ENCODE results near the gene AKR1C3.
"Not testable (repeated sequence)": the region's sequence is repeated elsewhere in the genome, so short reads cannot be mapped to it uniquely, and the experiment has no call there.

Gene AKR1C3

GRCh38 chr10:5088703-5089261, 5.4 kb upstream of the AKR1C3 start:
- Histone ChIP-seq H3K27me3 (replicated peaks; ENCODE audit: control insufficient read depth, insufficient read depth, low read length, poor library complexity, severe bottlenecking) (no peaks in the 10 kb centered on the region), H3K9me3 (ENCODE audit: control insufficient read depth, low read length) (no peaks in the 10 kb centered on the region), H3K36me3 (ENCODE audit: control insufficient read depth, insufficient read depth, low read length) (no peaks in the 10 kb centered on the region), H3K27ac (ENCODE audit: insufficient read depth, low read length, poor library complexity, severe bottlenecking) (no peak overlapping the region), H3K4me3 (ENCODE audit: insufficient read depth, low read depth, low read length, poor library complexity, severe bottlenecking) (no peak overlapping the region), H3K4me1 (ENCODE audit: control insufficient read depth, insufficient read depth, low read length, poor library complexity, severe bottlenecking) (no peaks in the 10 kb centered on the region)
- no peak for DNase-seq

DNA sequence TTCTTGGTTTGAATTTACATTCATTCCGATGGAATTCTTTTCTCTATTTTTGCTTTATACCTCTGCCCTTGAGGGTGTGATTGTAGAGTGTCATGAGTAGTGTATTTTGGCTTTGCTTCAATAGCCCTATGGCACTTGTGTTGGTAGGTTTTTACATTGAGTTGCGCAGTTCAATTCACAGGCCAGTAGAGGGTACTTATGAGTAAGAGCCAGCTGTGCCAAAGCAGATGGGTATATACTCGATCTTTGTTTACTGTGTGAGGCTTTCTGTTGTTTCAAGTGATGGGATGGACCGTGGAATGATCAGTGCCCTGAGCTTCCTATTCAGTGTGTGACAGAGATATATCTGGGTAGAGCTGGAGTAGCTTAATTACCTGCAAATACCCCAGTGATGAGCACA, 4.3 kb upstream of the AKR1C3 start:
- no peaks in the 10 kb centered on the region for H3K4me1 ChIP-seq (ENCODE audit: control insufficient read depth, insufficient read depth, low read length, poor library complexity, severe bottlenecking)
- H3K9me3 ChIP-seq (ENCODE audit: control insufficient read depth, low read length), result no peaks in the 10 kb centered on the region
- no peak for DNase-seq

GRCh38 chr10:5090551-5090950, 3.7 kb upstream of the AKR1C3 start:
- no peak for DNase-seq
- no peak overlapping the region for H3K27ac ChIP-seq (ENCODE audit: insufficient read depth, low read length, poor library complexity, severe bottlenecking)
- H3K4me3 ChIP-seq (ENCODE audit: insufficient read depth, low read depth, low read length, poor library complexity, severe bottlenecking), result no peak overlapping the region
- H3K27me3 ChIP-seq (replicated peaks; ENCODE audit: control insufficient read depth, insufficient read depth, low read length, poor library complexity, severe bottlenecking), result no peaks in the 10 kb centered on the region
- no peaks in the 10 kb centered on the region for H3K36me3 ChIP-seq (ENCODE audit: control insufficient read depth, insufficient read depth, low read length)
- H3K9me3 ChIP-seq (ENCODE audit: control insufficient read depth, low read length), result no peaks in the 10 kb centered on the region
- no peaks in the 10 kb centered on the region for H3K4me1 ChIP-seq (ENCODE audit: control insufficient read depth, insufficient read depth, low read length, poor library complexity, severe bottlenecking)

More for the DNA sequence above, 4.3 kb upstream of the AKR1C3 start:
- H3K27me3 ChIP-seq (replicated peaks; ENCODE audit: control insufficient read depth, insufficient read depth, low read length, poor library complexity, severe bottlenecking), result no peaks in the 10 kb centered on the region
- no peaks in the 10 kb centered on the region for H3K36me3 ChIP-seq (ENCODE audit: control insufficient read depth, insufficient read depth, low read length)
- H3K27ac ChIP-seq (ENCODE audit: insufficient read depth, low read length, poor library complexity, severe bottlenecking), result no peak overlapping the region
- no peak overlapping the region for H3K4me3 ChIP-seq (ENCODE audit: insufficient read depth, low read depth, low read length, poor library complexity, severe bottlenecking)

DNA sequence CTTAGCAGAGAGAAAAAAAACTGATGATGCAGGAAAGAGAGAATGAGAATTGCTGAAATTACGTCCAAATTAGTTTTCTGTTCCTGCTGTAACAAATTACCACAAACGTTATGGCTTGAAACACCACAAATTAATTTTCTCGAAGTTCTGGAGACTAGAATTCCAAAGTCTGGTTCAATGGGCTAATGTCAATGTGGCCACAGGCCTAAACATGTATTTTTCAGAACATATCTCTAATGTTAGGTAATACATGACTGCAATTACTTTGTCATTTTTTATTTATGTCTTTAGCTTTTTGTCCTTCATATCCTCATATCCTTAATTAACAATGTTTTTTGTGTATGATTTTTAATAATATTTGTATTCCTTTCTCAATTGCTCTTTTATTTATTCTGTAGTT, 3.0 kb upstream of the AKR1C3 start:
- no peak overlapping the region for H3K4me3 ChIP-seq (ENCODE audit: insufficient read depth, low read depth, low read length, poor library complexity, severe bottlenecking)
- no peaks in the 10 kb centered on the region for H3K27me3 ChIP-seq (replicated peaks; ENCODE audit: control insufficient read depth, insufficient read depth, low read length, poor library complexity, severe bottlenecking)
- no peak overlapping the region for H3K27ac ChIP-seq (ENCODE audit: insufficient read depth, low read length, poor library complexity, severe bottlenecking)
- no peaks in the 10 kb centered on the region for H3K9me3 ChIP-seq (ENCODE audit: control insufficient read depth, low read length)
- no peak for DNase-seq
- no peaks in the 10 kb centered on the region for H3K4me1 ChIP-seq (ENCODE audit: control insufficient read depth, insufficient read depth, low read length, poor library complexity, severe bottlenecking)
- H3K36me3 ChIP-seq (ENCODE audit: control insufficient read depth, insufficient read depth, low read length), result no peaks in the 10 kb centered on the region

DNA sequence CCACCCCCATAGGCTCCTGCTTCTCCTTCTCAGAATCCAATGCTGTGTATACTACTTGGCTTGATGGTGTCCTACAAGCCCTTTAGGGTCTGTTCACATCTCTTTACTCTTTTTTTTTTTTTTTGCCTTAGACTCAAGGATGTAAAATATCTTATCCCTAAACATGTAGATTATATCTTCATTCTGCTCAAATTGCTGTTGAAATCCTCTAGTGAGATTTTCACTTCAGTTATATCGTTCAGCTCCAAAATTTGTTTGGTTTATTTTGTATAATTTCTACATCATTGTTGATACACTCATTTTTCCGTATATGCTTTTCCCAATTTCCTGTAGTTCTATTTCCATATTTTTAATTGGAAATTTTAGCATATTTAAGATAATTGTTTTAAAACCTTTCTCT, 1.8 kb upstream of the AKR1C3 start:
- Histone ChIP-seq H3K9me3 (ENCODE audit: control insufficient read depth, low read length) (no peaks in the 10 kb centered on the region), H3K36me3 (ENCODE audit: control insufficient read depth, insufficient read depth, low read length) (no peaks in the 10 kb centered on the region), H3K27ac (ENCODE audit: insufficient read depth, low read length, poor library complexity, severe bottlenecking) (no peak overlapping the region)

GRCh38 chr10:5092848-5093790, 1.1 kb upstream of the AKR1C3 start:
- Histone ChIP-seq H3K4me1 (ENCODE audit: control insufficient read depth, insufficient read depth, low read length, poor library complexity, severe bottlenecking) (no peaks in the 10 kb centered on the region), H3K27me3 (replicated peaks; ENCODE audit: control insufficient read depth, insufficient read depth, low read length, poor library complexity, severe bottlenecking) (no peaks in the 10 kb centered on the region), H3K9me3 (ENCODE audit: control insufficient read depth, low read length) (no peaks in the 10 kb centered on the region), H3K36me3 (ENCODE audit: control insufficient read depth, insufficient read depth, low read length) (no peaks in the 10 kb centered on the region), H3K4me3 (ENCODE audit: insufficient read depth, low read depth, low read length, poor library complexity, severe bottlenecking) (no peak overlapping the region), H3K27ac (ENCODE audit: insufficient read depth, low read length, poor library complexity, severe bottlenecking) (no peak overlapping the region)
- no peak for DNase-seq

More for the DNA sequence above, 1.8 kb upstream of the AKR1C3 start:
- Histone ChIP-seq H3K4me1 (ENCODE audit: control insufficient read depth, insufficient read depth, low read length, poor library complexity, severe bottlenecking) (no peaks in the 10 kb centered on the region), H3K27me3 (replicated peaks; ENCODE audit: control insufficient read depth, insufficient read depth, low read length, poor library complexity, severe bottlenecking) (no peaks in the 10 kb centered on the region), H3K4me3 (ENCODE audit: insufficient read depth, low read depth, low read length, poor library complexity, severe bottlenecking) (no peak overlapping the region)
- no peak for DNase-seq

DNA sequence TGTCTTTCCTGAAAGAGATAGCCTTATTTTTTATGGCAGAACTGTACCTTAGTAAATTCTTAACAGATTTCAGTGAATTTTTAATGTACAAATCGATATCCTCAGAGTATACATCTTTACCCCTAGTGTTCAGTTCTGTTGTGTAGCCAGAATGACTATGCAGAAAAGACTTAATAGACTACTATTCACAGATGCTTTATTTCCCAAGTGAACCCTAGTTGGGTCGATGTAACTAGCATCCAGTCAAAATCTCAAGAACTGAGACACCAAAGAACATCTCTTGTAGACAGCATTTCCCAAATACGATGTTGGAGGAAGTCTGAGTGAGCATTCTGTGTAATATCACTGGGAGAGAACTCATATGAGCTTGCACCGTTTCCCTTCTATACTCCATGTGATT, 1.5 kb downstream of the AKR1C3 start:
- no peaks in the 10 kb centered on the region for H3K4me1 ChIP-seq (ENCODE audit: control insufficient read depth, insufficient read depth, low read length, poor library complexity, severe bottlenecking)
- H3K36me3 ChIP-seq (ENCODE audit: control insufficient read depth, insufficient read depth, low read length), result no peaks in the 10 kb centered on the region
- no peak overlapping the region for H3K27ac ChIP-seq (ENCODE audit: insufficient read depth, low read length, poor library complexity, severe bottlenecking)
- no peak overlapping the region for H3K4me3 ChIP-seq (ENCODE audit: insufficient read depth, low read depth, low read length, poor library complexity, severe bottlenecking)
- no peak for DNase-seq
- H3K27me3 ChIP-seq (replicated peaks; ENCODE audit: control insufficient read depth, insufficient read depth, low read length, poor library complexity, severe bottlenecking), result no peaks in the 10 kb centered on the region
- H3K9me3 ChIP-seq (ENCODE audit: control insufficient read depth, low read length), result no peaks in the 10 kb centered on the region

GRCh38 chr10:5096108-5096507, 1.9 kb downstream of the AKR1C3 start:
- Histone ChIP-seq H3K4me3 (ENCODE audit: insufficient read depth, low read depth, low read length, poor library complexity, severe bottlenecking) (no peak overlapping the region), H3K36me3 (ENCODE audit: control insufficient read depth, insufficient read depth, low read length) (no peaks in the 10 kb centered on the region), H3K27ac (ENCODE audit: insufficient read depth, low read length, poor library complexity, severe bottlenecking) (no peak overlapping the region), H3K9me3 (ENCODE audit: control insufficient read depth, low read length) (no peaks in the 10 kb centered on the region), H3K27me3 (replicated peaks; ENCODE audit: control insufficient read depth, insufficient read depth, low read length, poor library complexity, severe bottlenecking) (no peaks in the 10 kb centered on the region), H3K4me1 (ENCODE audit: control insufficient read depth, insufficient read depth, low read length, poor library complexity, severe bottlenecking) (no peaks in the 10 kb centered on the region)
- DNase-seq, result no peak

- DNase-seq; H3K4me3 ChIP-seq (ENCODE audit: insufficient read depth, low read depth, low read length, poor library complexity, severe bottlenecking); H3K36me3 ChIP-seq (ENCODE audit: control insufficient read depth, insufficient read depth, low read length); H3K27me3 ChIP-seq (replicated peaks; ENCODE audit: control insufficient read depth, insufficient read depth, low read length, poor library complexity, severe bottlenecking); H3K9me3 ChIP-seq (ENCODE audit: control insufficient read depth, low read length); H3K4me1 ChIP-seq (ENCODE audit: control insufficient read depth, insufficient read depth, low read length, poor library complexity, severe bottlenecking); H3K27ac ChIP-seq (ENCODE audit: insufficient read depth, low read length, poor library complexity, severe bottlenecking): not testable (repeated sequence)
Observed at GRCh38 chr10:5102479-5102878, 8.3 kb downstream of the AKR1C3 start.

GRCh38 chr10:5103481-5103880, 9.3 kb downstream of the AKR1C3 start:
- Histone ChIP-seq H3K27me3 (replicated peaks; ENCODE audit: control insufficient read depth, insufficient read depth, low read length, poor library complexity, severe bottlenecking) (no peaks in the 10 kb centered on the region), H3K27ac (ENCODE audit: insufficient read depth, low read length, poor library complexity, severe bottlenecking) (no peak overlapping the region), H3K9me3 (ENCODE audit: control insufficient read depth, low read length) (no peaks in the 10 kb centered on the region), H3K4me1 (ENCODE audit: control insufficient read depth, insufficient read depth, low read length, poor library complexity, severe bottlenecking) (no peaks in the 10 kb centered on the region), H3K36me3 (ENCODE audit: control insufficient read depth, insufficient read depth, low read length) (no peaks in the 10 kb centered on the region), H3K4me3 (ENCODE audit: insufficient read depth, low read depth, low read length, poor library complexity, severe bottlenecking) (no peak overlapping the region)
- no peak for DNase-seq
